HG03457 (cell line): ENCODE measurements around the gene RILPL2.
"Not testable (repeated sequence)": the region's sequence is repeated elsewhere in the genome, so short reads cannot be mapped to it uniquely, and the experiment has no call there.

ENCODE experiments used
- ATAC-seq: cut with Tn5 transposase; IDR thresholded peaks from one replicate; pipeline ENCODE4 v1.9.1; 2021; ENCODE audit warnings: moderate number of reproducible peaks; ENCODE audit not compliant: unreplicated experiment

The RILPL2 gene

DNA sequence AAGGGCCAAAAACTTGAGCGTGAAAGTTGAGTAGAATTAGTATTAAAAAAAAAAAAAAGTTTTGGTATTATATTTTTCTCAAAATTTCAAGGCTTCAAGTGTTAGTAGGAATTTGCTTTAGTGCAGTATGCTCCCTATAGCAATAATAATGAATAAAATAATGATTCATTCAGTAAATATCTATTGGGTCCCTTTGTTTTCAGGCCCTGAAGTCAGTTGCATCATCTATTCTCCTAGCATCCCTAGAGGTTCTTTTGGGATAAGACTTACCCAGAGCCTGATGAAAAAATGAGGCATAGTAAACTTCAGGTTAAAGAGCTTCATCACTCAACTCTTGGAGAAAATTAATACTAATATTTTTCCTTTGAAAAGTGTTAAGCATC lies 51.5 kb downstream of the RILPL2 start:
- no peak for ATAC-seq

DNA sequence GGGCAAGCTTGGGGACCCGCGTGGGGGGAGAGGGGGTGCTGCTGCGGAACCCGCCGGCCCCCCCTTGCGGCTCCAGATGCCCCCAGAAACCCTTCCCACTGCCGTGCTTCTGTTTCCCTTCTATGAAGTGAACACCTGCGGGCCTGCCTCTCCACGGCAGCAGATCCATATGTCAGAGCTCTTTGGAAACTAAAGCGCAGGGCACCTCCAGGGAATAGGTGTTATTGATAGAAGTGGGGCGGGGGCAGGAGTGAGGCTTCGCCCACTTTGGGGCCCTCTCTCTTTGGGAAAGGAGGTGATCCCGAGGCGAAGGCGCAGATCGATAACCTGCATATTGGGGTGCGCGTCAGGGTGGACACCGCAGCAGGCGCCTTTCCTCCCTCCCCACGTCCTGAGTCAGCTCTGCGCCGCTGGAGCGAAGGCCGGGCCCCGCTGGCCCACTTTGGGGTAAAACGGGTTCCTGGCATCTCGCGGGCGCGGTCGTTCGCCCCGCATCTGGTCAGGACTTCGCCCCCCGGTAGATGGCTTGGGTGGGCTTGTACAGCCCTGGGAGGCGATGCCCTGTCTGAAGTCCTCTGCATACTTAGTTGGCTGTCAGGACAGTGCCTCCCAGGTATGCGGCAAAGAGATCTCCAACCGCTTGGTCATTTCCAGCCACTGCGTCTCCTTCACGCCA lies 52.0 kb downstream of the RILPL2 start:
- ATAC-seq, result no peak

DNA sequence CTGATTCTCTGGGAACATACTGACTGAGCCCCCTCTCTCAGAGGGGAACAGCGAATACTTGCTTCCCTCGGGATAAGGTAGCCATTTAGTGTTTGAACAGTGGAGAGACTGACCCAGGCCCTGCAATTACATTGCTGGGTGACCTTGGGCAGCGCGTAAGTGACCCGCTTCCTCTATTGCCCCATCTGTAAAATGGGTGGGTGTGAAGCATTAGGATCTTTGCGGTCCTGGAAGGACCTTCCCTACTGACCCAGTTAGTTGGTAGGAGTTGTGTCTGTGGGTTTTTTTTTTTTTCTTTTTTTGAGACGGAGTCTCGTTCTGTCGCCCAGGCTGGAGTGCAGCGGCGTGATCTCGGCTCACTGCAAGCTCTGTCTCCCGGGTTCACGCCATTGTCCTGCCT lies 53.8 kb downstream of the RILPL2 start:
- ATAC-seq, result no peak

DNA sequence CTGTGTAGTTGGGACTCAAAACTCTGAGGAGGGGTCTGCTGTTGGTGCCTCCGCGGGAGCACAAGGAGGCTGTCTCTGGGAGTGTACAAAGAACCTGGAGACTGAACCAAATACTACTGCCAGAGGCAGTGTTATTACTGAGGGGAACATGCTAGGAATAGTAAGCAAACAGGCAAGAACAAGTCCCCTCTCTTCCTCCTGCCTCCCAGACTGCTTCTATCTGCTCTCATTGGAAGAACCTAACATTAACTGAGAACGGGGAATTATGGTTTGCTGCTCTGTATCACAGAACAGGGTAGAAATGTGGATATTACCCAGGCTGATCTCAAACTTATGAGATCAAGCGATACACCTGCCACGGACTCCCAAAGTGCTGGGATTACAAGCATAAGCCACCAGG lies 57.1 kb downstream of the RILPL2 start:
- ATAC-seq, result no peak

DNA sequence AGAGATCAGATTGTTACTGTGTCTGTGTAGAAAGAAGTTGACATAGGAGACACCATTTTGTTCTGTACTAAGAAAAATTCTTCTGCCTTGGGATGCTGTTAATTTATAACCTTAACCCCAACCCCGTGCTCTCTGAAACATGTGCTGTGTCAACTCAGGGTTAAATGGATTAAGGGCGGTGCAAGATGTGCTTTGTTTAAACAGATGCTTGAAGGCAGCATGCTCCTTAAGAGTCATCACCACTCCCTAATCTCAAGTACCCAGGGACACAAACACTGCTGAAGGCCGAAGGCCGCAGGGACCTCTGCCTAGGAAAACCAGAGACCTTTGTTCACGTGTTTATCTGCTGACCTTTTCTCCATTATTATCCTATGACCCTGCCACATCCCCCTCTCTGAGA lies 64.1 kb downstream of the RILPL2 start:
- not testable (repeated sequence) for ATAC-seq

DNA sequence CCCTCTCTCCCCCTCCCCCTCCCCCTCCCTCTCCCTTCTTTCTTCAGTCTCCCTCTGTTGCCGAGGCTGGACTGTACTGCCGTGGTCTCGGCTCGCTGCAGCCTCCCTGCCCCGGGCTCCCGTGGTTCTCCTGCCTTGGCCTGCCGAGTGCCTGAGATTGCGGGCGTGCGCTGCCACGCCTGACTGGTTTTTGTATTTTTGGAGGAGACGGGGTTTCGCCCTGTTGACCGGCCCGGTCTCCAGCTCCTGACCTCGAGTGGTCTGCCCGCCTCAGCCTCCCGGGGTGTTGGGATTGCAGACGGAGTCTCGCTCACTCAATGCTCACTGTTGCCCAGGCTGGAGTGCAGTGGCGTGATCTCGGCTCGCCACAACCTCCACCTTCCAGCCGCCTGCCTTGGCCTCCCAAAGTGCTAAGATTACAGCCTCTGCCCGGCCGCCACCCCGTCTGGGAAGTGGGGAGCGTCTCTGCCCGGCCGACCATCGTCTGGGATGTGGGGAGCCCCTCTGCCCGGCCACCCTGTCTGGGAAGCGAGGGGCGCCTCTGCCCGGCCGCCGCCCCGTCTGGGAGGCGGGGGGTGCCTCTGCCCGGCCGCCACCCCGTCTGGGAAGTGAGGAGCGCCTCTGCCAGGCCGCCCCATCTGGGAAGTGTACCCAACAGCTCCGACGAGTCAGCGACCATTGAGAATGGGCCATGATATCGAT lies 64.7 kb downstream of the RILPL2 start:
- ATAC-seq, result not testable (repeated sequence)

DNA sequence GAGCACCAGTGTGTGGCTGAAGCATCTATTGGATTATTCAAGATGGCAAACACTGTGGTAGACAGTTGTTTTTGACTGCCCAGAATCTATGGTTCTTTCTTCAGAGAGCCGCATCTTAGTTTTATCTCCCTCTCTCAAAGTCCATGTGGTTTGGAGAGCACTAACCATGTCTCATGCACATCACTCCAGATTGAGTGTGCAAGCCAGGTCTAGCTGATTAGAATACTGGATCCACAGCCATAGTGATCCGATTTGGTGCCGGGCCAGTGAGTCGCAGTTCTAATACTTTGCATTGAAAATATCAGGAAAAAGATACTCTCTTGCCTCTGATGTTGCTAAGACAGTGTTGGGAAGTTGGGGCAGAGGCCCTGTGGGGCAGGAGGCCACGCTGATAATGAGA lies 67.3 kb downstream of the RILPL2 start:
- no peak for ATAC-seq

DNA sequence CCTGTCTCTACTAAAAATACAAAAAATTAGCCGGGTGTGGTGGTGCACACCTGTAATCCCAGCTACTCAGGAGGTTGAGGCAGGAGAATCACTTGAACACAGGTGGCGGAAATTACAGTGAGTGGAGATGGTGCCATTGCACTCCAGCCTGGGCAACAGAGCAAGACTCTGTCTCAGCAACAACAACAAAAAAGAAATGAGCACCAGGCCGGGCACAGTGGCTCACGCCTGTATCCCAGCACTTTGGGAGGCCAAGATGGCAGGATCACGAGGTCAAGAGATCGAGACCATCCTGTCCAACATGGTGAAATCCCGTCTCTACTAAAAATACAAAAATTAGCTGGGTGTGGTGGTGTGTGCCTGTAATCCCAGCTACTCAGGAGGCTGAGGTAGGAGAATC lies 68.1 kb downstream of the RILPL2 start:
- ATAC-seq, result not testable (repeated sequence)

DNA sequence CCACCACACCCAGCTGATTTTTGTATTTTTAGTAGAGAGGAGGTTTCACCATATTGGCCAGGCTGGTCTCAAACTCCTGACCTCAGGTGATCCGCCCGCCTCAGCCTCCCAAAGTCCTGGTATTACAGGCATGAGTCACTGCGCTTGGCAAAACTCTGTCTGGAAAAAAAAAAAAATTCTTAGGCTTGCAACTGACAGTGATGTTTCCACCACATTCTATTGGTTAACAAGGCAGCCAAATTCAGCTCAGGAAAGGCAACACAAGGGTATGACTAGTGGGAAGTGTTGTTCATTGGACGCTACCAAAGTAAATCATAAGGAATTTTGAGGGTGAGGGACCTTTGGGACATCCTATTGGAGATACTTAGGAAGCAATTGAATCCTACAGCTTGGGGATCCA lies 69.0 kb downstream of the RILPL2 start:
- no peak for ATAC-seq
